ENCODE measurements around the gene CRADD. TPM values are rescaled to one million over a fixed set of nuclear protein-coding genes. Genes with fewer than 3 reads are reported as not detected.

Gene CRADD
- total RNA-seq, 4 donors from 2014 or later = 29.3 to 61.7 (median 46.5) TPM

DNA sequence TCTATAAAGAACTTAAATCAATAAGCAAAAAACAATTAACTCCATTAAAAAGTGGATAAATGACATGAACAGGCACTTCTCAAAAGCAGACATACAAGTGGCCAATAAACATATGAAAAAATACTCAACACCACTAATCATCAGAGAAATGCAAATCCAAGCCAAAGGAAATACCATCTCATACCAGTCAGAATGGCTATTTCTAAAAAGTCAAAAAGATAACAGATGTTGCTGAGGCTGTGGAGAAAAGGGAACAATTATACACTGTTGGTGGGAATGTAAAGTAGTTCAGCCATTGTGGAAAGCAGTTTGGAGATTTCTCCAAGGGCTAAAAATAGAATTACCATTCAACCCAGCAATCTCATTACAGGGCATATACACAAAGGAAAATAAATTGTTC, 236.7 kb downstream of the CRADD start:
- Histone ChIP-seq H3K27ac (no peak overlapping the region), H3K36me3 (no peaks in the 10 kb centered on the region), H3K4me1 (no peaks in the 10 kb centered on the region), H3K27me3 (no peaks in the 10 kb centered on the region), H3K9me3 (no peaks in the 10 kb centered on the region), H3K4me3 (no peak overlapping the region)
- no peak for DNase-seq (ENCODE audit: low spot score in 2 of 2)
- TF ChIP-seq, protein P1, sequence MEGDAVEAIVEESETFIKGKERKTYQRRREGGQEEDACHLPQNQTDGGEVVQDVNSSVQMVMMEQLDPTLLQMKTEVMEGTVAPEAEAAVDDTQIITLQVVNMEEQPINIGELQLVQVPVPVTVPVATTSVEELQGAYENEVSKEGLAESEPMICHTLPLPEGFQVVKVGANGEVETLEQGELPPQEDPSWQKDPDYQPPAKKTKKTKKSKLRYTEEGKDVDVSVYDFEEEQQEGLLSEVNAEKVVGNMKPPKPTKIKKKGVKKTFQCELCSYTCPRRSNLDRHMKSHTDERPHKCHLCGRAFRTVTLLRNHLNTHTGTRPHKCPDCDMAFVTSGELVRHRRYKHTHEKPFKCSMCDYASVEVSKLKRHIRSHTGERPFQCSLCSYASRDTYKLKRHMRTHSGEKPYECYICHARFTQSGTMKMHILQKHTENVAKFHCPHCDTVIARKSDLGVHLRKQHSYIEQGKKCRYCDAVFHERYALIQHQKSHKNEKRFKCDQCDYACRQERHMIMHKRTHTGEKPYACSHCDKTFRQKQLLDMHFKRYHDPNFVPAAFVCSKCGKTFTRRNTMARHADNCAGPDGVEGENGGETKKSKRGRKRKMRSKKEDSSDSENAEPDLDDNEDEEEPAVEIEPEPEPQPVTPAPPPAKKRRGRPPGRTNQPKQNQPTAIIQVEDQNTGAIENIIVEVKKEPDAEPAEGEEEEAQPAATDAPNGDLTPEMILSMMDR (IDR thresholded peaks at IDR 0.05) = no peak
- no peak for TF ChIP-seq POLR2A (IDR thresholded peaks at IDR 0.05)

DNA sequence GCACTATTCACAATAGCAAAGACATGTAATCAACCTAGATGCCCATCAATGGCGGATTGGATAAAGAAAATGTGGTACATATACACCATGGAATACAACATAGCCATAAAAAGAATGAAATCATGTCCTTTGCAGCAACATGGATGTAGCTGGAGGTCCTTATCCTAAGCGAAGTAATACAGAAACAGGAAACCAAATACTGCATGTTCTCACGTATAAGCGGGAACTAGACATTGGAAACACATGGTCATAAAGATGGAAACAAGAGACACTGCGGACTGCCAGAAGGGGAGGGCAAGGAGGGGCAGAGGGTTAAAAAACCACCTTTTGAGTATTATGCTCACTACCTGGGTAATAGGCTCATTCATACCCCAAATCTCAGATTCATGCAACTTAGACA, 237.1 kb downstream of the CRADD start:
- Histone ChIP-seq H3K27ac (no peak overlapping the region), H3K36me3 (no peaks in the 10 kb centered on the region), H3K27me3 (no peaks in the 10 kb centered on the region), H3K4me1 (no peaks in the 10 kb centered on the region), H3K4me3 (no peak overlapping the region), H3K9me3 (no peaks in the 10 kb centered on the region)
- no peak for DNase-seq (ENCODE audit: low spot score in 2 of 2)
- 91% methylated on average over 5 of the region's 5 CpGs for WGBS
- TF ChIP-seq POLR2AphosphoS5 (IDR thresholded peaks at IDR 0.05) (no peak), EP300 (IDR thresholded peaks at IDR 0.05) (no peak), POLR2A (IDR thresholded peaks at IDR 0.05) (no peak)
- TF ChIP-seq, protein P1 (IDR thresholded peaks at IDR 0.05) = no peak

DNA sequence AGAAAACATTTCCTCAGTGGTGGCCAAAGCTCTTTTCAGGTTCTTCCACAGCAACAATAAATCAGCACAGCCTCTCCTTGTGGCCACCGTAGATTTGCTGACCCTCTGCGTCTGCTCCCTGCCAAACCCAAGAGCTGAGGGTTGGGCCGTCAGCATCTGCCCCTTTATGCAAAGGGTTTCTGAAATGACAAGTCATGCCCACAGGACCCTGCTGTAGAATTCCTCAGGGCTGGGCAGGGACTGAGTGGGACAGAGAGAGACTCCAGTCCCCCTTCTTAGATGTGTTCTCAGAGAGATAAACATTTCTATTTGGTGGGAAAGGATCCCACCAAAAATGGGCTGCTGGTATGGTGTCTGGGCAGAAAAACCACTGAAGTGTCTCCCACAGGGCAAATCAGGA, 238.2 kb downstream of the CRADD start:
- 92% methylated on average over 3 of the region's 3 CpGs for WGBS
- no peak for TF ChIP-seq POLR2A (IDR thresholded peaks at IDR 0.05)
- TF ChIP-seq EP300 (IDR thresholded peaks at IDR 0.05) = no peak
- TF ChIP-seq, protein P1 (IDR thresholded peaks at IDR 0.05) = no peak
- TF ChIP-seq POLR2AphosphoS5 (IDR thresholded peaks at IDR 0.05) = no peak

DNA sequence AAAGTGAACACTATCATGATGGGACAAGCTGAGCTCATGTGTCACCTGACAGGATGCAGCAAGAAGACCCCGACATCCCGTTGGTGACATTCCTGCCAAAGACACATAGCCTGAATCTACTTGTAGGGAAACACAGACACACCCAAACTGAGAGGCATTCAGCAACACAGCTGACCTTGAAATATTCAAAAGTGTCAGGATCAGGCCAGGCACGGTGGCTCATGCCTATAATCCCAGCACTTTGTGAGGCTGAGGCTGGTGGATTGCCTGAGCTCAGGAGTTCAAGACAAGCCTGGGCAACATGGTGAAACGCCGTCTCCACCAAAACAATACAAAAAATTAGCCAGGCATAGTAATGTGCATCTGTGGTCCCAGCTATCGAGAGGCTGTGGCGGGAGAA, 239.2 kb downstream of the CRADD start:
- H3K4me3 ChIP-seq = no peak overlapping the region
- no peak for TF ChIP-seq POLR2AphosphoS5 (IDR thresholded peaks at IDR 0.05)
- TF ChIP-seq POLR2A (IDR thresholded peaks at IDR 0.05) = no peak
- TF ChIP-seq EP300 (IDR thresholded peaks at IDR 0.05) = no peak
- TF ChIP-seq, protein P1 (IDR thresholded peaks at IDR 0.05) = no peak
- H3K27me3 ChIP-seq = no peaks in the 10 kb centered on the region
- DNase-seq (ENCODE audit: low spot score in 2 of 2) = no peak
- no peak overlapping the region for H3K27ac ChIP-seq
- no peaks in the 10 kb centered on the region for H3K9me3 ChIP-seq
- H3K4me1 ChIP-seq = no peaks in the 10 kb centered on the region
- 43% methylated on average over 7 of the region's 7 CpGs for WGBS
- no peaks in the 10 kb centered on the region for H3K36me3 ChIP-seq

More for the DNA sequence above, 238.2 kb downstream of the CRADD start:
- Histone ChIP-seq H3K27me3 (no peaks in the 10 kb centered on the region), H3K27ac (no peak overlapping the region), H3K36me3 (no peaks in the 10 kb centered on the region), H3K9me3 (no peaks in the 10 kb centered on the region), H3K4me3 (no peak overlapping the region), H3K4me1 (no peaks in the 10 kb centered on the region)
- DNase-seq (ENCODE audit: low spot score in 2 of 2) = no peak

DNA sequence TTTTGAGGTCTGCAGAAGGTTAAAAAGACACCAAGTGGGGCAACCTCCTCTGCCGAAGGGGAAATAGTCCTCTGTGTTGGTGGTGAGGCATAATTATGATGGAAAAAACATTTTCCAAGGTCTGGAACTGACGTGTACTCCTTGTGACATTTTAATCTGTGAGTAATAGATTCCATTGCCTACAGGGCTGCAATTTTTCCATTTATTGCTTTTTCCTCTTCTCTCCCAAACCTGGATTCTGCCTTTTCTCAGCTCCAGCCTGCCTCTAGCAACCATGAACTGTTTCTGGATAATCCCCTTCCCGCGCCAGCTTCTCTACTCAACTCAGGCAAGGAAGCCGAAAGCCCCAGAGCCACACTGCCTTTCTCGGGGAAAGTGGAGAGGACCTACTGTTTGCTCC, 241.1 kb downstream of the CRADD start:
- Histone ChIP-seq H3K27ac (no peak overlapping the region), H3K4me3 (no peak overlapping the region)
- DNase-seq (ENCODE audit: low spot score in 2 of 2) = no peak

More for the DNA sequence above, 241.1 kb downstream of the CRADD start:
- no peaks in the 10 kb centered on the region for H3K4me1 ChIP-seq
- 72% methylated on average over 6 of the region's 6 CpGs for WGBS
- no peak for TF ChIP-seq EP300 (IDR thresholded peaks at IDR 0.05)
- TF ChIP-seq POLR2A (IDR thresholded peaks at IDR 0.05) = no peak
- TF ChIP-seq POLR2AphosphoS5 (IDR thresholded peaks at IDR 0.05) = no peak
- TF ChIP-seq, protein P1 (IDR thresholded peaks at IDR 0.05) = no peak
- H3K36me3 ChIP-seq = no peaks in the 10 kb centered on the region
- no peaks in the 10 kb centered on the region for H3K27me3 ChIP-seq
- H3K9me3 ChIP-seq = no peaks in the 10 kb centered on the region

Measured in suprapubic skin (tissue), 4 donors.